ENCODE measurements around the gene TNFRSF14. TPM values are rescaled to one million over a fixed set of nuclear protein-coding genes. Genes with fewer than 3 reads are reported as not detected.

TNFRSF14 gene
- total and polyA plus RNA-seq, 2 of the 13 experiments (the other 11 are each of a cell fraction or from before 2014, with no cell fraction given), result 11.9 to 49.9 TPM

- TF ChIP-seq AHDC1 (CRISPR knock-in tag; IDR thresholded peaks at IDR 0.05; ENCODE audit: borderline replicate concordance) (peak; percentile 61; the same call in 1 of the 2 replicates), TEAD2 (CRISPR knock-in tag; IDR thresholded peaks at IDR 0.05) (no peak), ZNF260 (CRISPR knock-in tag; IDR thresholded peaks at IDR 0.05; ENCODE audit: borderline replicate concordance, low read depth) (no peak), SRSF4 (IDR thresholded peaks at IDR 0.05; ENCODE audit: low read depth, low read length, poor library complexity, severe bottlenecking) (no peak), ARHGAP35 (CRISPR knock-in tag; IDR thresholded peaks at IDR 0.05; ENCODE audit: borderline replicate concordance) (no peak), FOXK2 (IDR thresholded peaks at IDR 0.05) (no peak), MED13 (CRISPR knock-in tag; IDR thresholded peaks at IDR 0.05) (no peak), RCOR2 (CRISPR knock-in tag; IDR thresholded peaks at IDR 0.05) (peak; percentile 69; the same call in 1 of the 2 replicates), UBTF (CRISPR knock-in tag; IDR thresholded peaks at IDR 0.05) (no peak), ZNF331 (CRISPR knock-in tag; IDR thresholded peaks at IDR 0.05) (no peak), ZNF839 (CRISPR knock-in tag; IDR thresholded peaks at IDR 0.05; ENCODE audit: borderline replicate concordance) (no peak), ZNF883 (CRISPR knock-in tag; IDR thresholded peaks at IDR 0.05; ENCODE audit: not compliant biosample characterization) (no peak), ZNF609 (CRISPR knock-in tag; IDR thresholded peaks at IDR 0.05; ENCODE audit: borderline replicate concordance) (peak; percentile 61; the same call in 1 of the 2 replicates), ZNF546 (CRISPR knock-in tag; conservative IDR thresholded peaks at IDR 0.05) (no peak), ZSCAN29 (CRISPR knock-in tag; conservative IDR thresholded peaks at IDR 0.05) (no peak), DMAP1 (CRISPR knock-in tag; IDR thresholded peaks at IDR 0.05) (no peak), RORA (CRISPR knock-in tag; IDR thresholded peaks at IDR 0.05) (no peak), ZNF841 (CRISPR knock-in tag; IDR thresholded peaks at IDR 0.05; ENCODE audit: borderline replicate concordance) (no peak), EED (CRISPR knock-in tag; IDR thresholded peaks at IDR 0.05) (no peak)
Measured at GRCh38 chr1:2571348-2571747, 15.2 kb downstream of the TNFRSF14 start (continued).

All from HepG2 (cell line).